Stimulated activated CD4-positive, alpha-beta T cell treated with anti-CD3 and anti-CD28 coated beads, Interleukin-4, amount 100 ng/mL, for 4 hours (primary cell): ENCODE data around the gene GNAZ.

Experiments used
- DNase-seq, 2 experiments: peaks; one replicate each; pipeline ENCODE4 v3.0.0-alpha.2; 2020

GNAZ gene

DNA sequence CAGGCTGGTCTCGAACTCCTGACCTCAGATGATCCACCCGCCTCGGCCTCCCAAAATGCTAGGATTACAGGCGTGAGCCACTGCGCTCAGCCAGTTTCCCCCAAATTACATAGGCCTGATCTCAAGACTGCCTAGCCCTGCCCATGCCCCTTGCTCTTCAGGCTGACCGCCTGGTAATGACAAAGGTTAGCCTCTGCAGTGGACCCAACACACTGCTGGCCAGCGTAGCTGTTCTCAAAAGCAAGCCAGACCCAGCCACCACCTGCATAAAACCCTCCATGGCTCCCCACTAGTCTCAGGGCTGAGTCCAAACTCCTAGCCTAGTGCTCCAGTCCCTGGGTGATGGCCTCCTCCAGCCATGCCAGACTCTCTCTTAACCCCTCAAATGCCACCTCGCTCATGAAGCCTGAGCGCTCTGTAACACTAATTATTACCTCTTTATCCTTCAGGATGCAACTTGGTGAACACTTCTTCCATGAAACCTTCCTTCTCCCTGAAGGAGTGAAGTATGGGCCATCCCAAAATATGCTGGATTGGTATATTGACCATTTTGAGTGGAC is 72.3 kb downstream of the GNAZ start:
- no peak for DNase-seq

DNA sequence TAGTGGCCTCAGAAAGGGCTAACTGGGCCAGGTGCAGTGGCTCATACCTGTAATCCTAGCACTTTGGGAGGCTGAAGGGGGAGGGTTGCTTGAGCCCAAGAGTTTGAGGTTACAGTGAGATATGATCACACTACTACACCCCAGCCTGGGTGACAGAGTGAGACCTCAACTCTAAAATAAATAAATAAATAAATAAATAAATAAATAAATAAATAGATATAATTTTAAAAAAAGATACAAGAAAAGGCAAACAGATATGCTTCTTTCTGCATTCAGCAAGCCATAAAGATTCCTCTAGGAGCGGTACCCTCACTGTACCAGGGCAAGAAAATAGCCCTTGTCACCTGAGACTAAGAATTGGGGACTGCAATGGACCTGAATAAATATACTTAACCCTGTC is 72.8 kb downstream of the GNAZ start:
- DNase-seq = no peak

DNA sequence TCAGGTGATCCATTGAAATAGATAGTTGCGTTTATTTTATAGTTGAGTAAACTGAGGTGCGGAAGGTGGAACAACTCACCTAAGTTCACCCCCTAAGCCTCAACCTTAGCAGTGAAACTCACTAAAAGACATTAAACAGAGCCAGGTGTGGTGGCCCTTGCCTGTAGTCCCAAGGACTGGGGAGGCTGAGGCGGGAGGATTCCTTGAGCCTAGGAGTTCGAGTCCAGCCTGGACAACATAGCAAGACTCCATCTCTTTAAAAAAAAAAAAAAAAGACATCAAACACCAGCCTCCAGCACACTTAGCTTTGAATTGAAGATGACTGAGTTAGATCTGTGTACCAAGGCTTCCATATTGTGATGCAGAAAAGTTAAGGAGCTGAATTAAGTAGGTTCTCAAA is 74.1 kb downstream of the GNAZ start:
- DNase-seq = no peak

DNA sequence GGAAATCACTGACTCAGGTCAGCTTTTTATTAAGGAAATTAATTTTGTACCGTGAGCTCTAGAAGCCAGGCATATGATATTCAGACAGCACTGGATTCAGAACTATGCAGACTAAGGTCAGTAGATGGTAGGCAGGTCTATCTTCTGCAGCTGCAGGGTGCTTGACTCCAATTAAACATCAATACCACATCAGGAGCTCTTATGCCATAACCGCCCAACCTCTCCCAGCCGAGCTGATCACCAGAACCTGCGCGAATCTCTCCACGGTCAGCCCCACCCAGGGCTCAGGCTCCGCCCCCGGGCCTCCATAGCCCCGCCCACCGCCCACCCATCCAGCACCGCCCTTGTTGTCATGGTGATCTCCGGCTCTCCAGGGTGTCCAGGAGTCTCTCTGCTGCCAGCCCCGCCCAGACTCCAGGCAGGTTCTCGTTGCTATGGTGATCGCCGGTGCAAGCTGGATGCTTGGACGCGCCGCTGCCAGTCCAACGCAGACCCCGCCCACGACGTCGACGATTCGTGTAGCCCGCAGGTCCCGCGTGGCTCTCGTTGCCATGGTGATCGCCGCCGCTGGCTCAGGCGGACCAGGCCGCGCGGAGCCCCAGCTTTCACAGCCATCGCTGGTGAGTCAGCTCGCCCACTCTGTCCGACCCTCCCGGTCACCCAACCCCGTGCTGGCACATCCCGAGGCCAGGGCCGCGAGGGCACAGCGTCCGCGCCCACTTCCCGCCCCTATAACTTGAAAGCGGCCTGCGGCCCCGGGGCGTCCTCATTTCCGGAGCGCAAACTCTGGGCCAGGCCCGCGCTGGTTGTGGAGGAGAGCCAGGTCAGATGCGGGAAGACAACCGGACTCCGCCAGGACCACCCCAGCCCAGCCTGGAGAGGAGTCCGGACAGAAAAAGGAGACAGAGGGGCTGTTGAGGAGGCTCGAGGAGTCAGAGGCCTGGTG is 74.9 kb downstream of the GNAZ start, which contains the start of gene RAB36:
RAB36 (plus strand) TSS at position 546 of the 946 bp plus-strand sequence. CDS start 1,140 bp downstream, outside the sequence.
- DNase-seq = peak; percentile 69 to 78

DNA sequence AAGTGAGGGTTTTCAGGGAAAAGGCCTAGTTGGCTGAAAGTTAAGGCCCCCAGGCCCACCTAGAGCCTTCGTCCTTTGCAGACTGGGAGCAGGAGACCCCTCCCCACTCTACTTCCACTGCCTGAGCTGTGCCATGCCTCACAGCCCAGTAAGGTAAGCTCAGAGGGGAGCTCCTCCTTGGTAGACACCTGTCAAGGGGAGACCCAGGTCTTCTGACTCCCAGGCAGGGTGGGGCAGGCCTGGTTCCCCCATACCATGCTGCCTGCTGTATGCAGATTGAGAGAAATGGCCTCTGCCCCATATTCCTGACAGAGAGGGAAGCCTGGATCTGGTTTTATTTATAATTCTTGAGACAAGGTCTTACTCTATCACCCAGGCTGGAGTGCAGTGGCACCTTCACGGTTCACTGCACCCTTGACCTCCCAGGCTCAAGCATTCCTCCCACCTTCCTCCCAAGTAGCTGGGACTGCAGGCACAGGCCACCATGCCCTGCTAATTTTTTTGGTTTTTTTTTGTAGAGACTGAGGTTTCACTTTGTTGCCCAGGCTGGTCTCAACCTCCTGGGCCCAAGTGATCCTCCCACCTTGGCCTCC is 75.7 kb downstream of the GNAZ start:
- no peak for DNase-seq

DNA sequence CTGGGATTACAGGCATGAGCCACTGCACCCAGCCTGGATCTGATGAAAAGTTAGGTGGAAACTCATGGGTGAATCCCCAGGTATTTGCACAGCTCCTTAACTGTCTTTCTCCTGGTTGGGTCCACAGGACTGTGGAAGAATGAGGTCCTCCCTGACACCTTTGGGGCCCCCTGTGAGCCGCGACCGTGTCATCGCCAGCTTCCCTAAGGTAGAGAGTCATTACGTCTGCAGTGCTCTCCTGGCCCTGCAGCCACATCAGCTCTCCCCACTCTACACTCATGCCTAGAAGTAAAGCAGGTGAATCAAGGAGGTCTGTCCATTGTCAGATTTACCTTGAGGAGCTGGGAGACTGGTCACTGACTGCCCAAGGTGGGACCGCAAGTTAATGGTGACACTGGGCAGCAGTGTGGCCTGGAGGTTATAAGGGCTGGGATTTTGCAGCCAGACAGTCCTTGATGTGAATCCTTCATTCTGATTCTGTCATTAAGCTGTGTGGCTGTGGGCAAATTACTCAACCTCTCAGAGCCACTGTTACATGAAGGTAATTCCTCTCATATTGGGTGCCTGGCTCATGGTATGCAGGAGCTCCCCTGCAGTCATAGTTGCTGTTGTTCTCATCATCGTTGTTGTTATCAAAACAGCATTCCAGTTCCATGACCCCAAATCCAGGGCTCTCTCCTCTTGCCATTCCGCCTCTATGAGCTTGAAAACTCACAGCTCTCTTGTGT is 76.3 kb downstream of the GNAZ start:
- no peak for DNase-seq

DNA sequence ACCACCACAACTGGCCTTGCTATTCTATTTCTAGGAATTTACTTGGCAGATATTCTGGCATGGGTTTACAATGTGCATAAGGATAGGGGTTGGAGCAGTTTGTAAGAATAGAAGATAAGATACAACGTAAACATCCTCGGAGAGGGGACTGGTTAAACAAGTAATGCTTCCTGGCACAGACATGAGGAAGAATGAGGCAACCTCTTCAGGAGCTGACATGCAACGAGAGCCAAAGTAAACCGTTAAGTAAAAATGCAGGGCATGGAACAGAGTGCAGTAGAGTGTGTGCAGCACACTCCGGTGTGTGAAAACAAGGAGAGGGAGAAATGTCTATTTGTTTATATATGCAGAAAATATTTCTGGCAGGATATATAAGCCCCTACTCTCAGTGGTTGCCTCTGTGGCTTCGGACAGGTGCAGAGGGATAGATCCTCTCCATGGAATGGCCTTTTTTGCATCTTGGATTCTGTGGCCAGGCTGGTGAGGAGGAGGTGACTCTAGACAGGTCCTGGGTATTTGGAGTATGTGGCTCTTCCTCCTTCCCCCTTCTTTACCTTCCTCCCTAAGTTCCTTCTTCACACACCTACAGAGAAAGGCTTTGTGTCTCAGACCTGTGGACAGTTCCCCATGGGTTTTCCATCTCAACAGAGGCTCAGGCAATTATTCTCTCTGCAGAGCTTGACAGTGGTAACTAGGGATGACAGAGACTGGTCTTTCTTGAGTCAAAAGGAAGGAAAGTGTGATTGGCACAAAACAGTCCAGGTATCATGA is 77.5 kb downstream of the GNAZ start:
- DNase-seq = no peak

DNA sequence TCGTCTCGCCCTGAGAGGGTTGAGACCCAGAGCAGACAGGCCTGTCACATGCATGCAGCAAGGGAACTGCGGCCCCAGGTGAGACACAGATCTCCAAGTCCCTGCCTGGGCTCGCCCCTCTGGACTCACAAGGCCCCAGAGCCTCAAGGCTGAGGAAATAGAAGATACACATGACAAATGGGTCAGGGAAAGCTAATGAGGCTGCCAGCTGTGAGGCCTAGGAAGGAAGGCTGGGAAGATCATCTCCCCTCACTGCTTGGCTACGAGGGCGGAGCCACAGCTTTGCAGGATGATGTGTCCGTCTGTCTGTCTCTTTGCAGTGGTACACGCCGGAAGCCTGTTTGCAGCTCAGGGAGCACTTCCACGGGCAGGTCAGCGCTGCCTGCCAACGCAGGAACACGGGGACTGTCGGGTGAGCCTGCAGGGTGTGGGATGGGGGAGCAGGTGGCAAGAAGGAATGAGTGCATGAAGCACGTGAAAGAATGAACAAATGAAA is 79.5 kb downstream of the GNAZ start:
- no peak for DNase-seq

DNA sequence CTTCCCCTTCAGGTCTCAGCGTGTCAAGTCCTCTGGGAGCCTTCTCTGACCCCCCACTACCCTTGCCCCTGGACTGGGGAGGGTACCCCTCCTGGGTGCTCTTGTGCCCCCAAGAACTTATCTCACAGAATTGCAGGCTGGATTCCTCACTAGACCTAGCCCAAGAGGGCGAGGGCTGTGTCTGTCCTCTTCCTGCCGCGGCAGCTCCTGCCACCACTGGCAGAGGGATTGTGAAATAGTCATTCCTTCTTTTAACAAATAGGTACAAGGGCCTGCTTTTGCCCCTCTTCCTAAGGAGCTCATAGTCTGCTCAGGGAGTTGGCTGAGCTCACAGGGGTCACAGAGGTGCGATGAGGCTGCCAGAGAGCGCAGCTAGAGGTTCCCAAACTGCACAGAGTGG is 80.4 kb downstream of the GNAZ start:
- no peak for DNase-seq

DNA sequence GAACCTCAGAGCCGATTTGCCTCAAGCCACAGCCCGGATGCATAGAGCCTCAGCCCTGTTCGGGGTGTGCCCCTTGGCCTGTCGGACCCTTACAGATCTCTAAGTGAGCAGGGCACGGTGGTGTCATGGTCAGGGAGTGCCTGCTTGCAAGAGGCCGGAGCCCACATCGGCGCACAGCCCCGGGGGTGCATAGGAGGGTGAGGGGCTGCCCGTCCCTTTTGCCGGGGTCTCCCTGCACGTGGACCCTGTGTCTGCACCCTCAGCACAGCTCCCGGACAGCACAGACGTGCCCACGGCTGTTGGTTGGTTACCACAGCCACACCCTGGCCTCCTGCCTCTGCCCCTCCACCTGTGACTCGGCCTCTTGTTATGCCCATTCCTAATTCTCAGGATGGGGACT is 81.5 kb downstream of the GNAZ start:
- no peak for DNase-seq

DNA sequence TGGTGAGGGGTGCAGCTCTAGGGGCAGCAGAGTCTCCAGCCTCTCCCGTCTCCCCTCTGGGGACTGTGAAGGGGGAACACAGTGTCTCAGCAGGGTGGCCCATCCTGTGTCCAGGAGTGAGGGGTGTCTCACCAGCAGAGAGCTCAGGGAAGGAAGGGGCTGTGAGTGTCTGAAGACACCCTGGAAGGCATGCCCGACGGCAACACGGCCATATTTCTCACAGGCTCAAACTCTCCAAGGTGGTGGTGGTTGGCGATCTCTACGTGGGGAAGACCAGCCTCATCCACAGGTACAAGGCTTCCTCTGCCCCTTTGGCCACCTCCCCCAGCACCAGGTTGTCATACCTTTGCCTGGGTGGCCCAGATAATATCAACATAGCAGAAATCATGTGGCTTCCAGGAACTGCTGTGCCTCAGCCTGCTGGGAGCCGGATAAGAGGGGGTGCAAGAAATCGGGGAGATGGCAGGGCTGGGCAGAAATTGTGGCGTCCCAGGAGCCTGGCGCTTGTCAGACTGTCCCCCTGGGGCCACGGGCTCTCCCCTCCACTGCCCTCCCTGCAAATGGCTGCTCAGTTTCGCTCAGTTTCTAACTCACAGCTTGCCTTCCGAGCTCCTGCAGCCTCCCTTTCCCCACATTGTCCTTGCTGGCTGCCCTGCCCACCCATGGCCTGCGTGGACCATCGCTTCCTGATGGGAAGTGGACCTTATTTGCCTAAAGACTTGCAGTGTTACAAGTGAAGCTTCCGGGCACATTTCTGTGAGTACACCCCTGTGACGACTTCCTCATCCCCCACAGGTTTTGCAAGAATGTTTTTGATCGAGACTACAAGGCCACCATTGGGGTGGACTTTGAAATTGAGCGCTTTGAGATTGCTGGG is 82.2 kb downstream of the GNAZ start:
- DNase-seq = no peak

DNA sequence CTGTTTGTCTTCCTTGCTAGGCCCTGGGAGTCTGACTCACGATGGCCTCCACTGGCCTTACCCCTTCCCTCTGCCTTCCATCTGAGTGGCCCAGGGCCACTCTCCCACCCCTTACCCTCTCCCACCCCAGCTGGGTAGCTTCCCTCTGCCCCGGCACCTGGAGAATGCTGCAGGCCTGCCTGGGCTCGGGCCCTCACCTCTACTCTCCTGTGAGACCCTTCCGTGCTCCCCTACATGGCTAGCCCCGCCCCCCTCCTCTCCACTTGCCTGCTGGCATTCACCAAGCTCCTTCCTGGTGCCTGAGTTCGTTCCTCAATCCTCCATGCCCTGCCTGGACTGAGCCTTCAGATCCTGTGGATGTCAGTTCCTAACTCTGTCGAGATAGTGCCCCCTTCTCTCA is 83.7 kb downstream of the GNAZ start:
- DNase-seq = no peak

DNA sequence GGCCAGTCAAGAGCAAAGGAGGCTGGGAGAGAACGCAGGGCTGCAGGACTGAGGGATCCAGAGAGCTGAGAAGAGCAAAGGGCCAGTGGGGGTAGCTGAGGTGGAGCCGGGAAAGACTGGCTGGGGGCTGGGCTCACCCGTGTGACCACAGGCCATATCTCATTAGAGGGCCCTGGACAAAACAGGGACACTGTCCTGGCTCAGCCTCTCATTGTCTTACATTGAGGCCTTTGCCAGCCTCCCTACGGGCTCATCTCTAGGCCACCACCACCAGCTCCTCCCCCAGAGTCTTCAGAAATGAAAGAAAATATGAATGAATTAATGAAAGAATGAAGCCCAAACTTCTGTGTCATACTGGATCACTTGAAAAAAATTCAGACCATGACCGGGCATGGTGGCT is 84.1 kb downstream of the GNAZ start:
- no peak for DNase-seq

DNA sequence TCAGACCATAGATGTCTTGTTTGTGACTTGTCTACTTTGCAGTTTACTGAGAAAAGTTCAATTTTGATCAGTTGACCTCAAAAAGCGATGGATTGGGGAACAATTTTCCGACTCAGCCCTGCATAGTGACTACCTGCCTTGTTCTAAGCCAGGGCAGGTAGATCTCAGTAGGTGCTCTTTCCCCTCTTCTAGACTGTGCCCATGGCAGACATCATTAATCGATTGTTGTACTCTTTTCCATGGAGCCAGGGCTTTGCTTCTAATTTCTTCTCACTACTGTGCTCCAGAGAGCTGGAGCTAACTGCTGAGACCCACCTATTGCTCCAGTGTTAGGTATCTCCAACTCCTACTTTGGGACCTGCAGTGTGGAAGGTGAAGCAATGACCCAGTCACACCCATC is 84.8 kb downstream of the GNAZ start:
- no peak for DNase-seq

DNA sequence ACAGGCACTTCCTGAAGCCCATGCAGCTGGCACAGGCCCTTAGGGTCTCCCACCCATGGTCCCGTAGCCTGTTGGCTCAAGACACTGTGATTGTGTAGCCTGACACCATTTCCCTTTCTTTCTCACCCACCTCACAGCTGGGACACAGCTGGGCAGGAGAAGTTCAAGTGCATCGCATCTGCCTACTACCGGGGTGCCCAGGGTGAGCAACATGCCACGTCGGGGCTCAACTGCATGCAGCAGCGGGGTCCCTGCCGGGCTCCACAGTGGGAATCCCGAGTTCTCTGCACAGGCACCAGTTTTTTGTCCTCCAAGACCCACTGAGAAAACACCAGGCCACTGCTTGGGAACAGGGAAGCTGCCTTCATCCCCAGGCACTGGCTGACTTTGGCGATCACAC is 85.5 kb downstream of the GNAZ start:
- DNase-seq = no peak

DNA sequence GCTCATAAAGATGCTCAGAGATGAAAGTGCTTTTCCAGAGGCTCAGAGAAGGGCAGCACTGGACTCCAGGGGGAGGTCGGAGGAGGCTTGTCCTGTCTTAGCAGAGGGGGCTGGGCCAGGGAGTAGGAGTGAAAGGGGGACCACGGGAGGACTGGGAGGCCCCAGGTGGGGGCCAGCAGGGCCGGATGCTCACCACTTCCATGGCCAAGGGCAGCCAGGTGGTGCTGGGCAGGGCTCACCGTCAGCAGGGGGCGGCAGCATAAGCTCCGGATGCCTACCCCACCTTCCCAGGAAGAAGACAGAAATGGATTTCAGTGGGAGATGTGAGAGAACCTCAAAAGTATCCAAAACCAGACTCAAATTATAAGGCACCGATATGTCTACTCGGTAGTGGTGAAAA is 86.0 kb downstream of the GNAZ start:
- DNase-seq = no peak

DNA sequence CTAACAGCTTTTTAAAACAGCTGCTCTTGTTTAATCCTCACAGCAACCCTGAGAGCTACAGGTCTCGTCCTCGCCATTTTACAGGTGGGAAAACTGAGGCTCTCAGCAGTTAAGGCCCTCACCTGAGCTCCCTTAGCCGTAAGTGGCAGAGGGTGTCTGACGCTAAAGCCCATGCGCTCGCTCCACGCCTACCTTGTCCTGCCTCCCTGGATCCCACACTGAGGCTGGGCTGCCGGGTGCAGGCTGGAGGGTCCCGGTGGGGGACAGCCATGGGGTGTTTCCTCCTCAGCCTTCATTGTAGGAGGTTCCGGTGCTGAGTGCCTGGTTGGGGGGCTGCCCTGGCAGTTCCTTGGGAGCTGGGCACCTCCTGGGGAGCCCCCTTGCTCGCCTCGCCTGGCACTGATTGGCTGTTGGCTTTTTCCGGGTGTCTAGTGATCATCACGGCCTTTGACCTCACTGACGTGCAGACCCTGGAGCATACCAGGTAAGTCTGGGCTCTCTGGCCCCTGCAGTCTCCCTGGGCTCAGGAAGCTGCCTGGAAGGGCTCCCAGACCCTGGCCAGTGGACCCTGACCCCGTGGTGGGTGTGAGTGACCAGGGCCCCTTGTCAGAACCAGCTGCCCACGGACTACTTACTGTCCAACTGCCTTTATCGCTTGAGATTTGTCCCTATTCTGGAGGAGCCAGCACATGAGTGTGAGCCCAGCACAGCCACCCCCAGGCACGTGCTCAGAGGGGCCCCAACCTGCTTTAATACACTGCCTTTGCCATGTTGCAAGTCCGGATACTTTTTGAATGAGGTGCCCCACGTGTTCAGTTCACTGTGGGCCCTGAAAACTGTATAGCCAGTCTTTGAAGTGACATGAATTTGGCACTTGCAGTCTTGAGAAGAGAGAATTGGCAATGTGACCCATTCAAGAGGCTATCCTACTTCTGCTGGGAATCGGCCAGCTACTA is 87.5 kb downstream of the GNAZ start:
- DNase-seq = no peak

DNA sequence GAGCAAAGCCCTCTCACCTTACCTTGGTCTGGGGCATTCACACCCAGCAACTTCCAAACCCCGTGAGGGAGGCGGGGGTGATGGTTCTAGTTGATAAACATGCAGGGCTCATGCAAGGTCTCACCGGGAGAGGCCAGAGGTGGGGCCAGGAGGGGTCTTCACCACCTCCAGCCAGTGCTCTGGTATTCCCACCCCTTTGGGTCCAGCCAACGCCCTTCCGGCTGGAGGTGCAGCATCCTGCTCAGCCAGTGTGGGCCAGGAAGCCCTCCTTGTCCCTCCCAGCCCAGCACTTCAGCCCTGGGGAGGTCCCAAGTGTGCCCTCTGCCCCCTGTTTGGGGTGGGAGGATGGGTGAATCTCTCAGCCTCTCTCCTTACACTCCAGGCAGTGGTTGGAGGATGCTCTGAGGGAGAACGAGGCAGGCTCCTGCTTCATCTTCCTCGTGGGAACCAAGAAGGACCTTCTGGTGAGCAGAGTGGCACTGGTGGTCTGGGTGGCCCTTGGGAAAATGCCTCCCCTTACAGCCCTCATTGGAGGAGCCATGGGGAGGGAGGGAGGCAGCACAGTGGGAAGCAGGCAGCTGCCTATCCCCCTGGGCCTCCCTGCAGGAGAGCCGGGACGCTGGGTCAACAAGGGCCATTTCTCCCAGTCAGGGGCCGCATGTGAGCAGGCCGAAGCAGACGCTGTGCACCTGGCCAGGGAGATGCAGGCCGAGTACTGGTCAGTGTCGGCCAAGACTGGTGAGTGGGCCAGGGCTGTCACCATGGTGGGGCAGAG is 88.4 kb downstream of the GNAZ start:
- no peak for DNase-seq

DNA sequence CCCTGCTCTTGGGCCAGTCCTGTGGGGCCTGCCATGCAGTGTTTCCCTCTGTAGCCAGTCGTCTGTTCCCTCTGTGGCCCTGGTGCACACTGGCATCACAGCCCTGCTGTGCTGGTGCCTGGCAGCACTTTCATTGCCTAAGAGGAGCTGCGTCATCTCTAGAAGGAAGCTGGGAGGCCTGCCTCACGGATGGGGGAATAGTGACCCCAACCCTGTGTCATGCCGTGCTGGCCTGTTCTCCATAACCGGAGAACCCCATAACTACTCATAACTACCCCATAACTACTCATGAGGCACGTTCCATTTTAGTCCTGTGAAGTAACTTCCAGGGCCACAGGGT is 88.9 kb downstream of the GNAZ start:
- no peak for DNase-seq
